ENCODE measurements around the gene ASB11.

- TF ChIP-seq, protein P1, sequence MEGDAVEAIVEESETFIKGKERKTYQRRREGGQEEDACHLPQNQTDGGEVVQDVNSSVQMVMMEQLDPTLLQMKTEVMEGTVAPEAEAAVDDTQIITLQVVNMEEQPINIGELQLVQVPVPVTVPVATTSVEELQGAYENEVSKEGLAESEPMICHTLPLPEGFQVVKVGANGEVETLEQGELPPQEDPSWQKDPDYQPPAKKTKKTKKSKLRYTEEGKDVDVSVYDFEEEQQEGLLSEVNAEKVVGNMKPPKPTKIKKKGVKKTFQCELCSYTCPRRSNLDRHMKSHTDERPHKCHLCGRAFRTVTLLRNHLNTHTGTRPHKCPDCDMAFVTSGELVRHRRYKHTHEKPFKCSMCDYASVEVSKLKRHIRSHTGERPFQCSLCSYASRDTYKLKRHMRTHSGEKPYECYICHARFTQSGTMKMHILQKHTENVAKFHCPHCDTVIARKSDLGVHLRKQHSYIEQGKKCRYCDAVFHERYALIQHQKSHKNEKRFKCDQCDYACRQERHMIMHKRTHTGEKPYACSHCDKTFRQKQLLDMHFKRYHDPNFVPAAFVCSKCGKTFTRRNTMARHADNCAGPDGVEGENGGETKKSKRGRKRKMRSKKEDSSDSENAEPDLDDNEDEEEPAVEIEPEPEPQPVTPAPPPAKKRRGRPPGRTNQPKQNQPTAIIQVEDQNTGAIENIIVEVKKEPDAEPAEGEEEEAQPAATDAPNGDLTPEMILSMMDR (tag by site-specific recombination; IDR thresholded peaks at IDR 0.05) = no peak
- TF ChIP-seq, protein P2, sequence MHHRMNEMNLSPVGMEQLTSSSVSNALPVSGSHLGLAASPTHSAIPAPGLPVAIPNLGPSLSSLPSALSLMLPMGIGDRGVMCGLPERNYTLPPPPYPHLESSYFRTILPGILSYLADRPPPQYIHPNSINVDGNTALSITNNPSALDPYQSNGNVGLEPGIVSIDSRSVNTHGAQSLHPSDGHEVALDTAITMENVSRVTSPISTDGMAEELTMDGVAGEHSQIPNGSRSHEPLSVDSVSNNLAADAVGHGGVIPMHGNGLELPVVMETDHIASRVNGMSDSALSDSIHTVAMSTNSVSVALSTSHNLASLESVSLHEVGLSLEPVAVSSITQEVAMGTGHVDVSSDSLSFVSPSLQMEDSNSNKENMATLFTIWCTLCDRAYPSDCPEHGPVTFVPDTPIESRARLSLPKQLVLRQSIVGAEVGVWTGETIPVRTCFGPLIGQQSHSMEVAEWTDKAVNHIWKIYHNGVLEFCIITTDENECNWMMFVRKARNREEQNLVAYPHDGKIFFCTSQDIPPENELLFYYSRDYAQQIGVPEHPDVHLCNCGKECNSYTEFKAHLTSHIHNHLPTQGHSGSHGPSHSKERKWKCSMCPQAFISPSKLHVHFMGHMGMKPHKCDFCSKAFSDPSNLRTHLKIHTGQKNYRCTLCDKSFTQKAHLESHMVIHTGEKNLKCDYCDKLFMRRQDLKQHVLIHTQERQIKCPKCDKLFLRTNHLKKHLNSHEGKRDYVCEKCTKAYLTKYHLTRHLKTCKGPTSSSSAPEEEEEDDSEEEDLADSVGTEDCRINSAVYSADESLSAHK (tag by site-specific recombination; IDR thresholded peaks at IDR 0.05) = no peak
- TF ChIP-seq, protein P3, sequence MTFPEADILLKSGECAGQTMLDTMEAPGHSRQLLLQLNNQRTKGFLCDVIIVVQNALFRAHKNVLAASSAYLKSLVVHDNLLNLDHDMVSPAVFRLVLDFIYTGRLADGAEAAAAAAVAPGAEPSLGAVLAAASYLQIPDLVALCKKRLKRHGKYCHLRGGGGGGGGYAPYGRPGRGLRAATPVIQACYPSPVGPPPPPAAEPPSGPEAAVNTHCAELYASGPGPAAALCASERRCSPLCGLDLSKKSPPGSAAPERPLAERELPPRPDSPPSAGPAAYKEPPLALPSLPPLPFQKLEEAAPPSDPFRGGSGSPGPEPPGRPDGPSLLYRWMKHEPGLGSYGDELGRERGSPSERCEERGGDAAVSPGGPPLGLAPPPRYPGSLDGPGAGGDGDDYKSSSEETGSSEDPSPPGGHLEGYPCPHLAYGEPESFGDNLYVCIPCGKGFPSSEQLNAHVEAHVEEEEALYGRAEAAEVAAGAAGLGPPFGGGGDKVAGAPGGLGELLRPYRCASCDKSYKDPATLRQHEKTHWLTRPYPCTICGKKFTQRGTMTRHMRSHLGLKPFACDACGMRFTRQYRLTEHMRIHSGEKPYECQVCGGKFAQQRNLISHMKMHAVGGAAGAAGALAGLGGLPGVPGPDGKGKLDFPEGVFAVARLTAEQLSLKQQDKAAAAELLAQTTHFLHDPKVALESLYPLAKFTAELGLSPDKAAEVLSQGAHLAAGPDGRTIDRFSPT (tag by site-specific recombination; IDR thresholded peaks at IDR 0.05) = no peak
- TF ChIP-seq RBAK (tag by site-specific recombination; IDR thresholded peaks at IDR 0.05) = no peak
- no peak for TF ChIP-seq HOXC10 (CRISPR knock-in tag; IDR thresholded peaks at IDR 0.05)
- TF ChIP-seq ZSCAN23 (tag by site-specific recombination; IDR thresholded peaks at IDR 0.05) = no peak
- no peak for TF ChIP-seq YY1 (tag by site-specific recombination; IDR thresholded peaks at IDR 0.05)
- TF ChIP-seq ZNF211 (tag by site-specific recombination; IDR thresholded peaks at IDR 0.05; ENCODE audit: low read depth) = no peak
Measured at GRCh38 chrX:15277604-15278003, 37.8 kb downstream of the ASB11 start.
